D721Med (cell line): ENCODE results near the gene RPL36.

Experiments used
- DNase-seq: peaks from one replicate; pipeline ENCODE4 v3.0.0; 2011; ENCODE audit warnings: low spot score; ENCODE audit not compliant: insufficient read length
- FAIRE-seq: peaks from 2 replicates; lab custom pipeline; 2011; peaks lifted over from hg19 to GRCh38; lab: Jason Lieb, UNC
- TF ChIP-seq, protein P1 (sequence below): IDR thresholded peaks from 2 replicates; pipeline ENCODE4 v1.5.1; 2012; ENCODE audit warnings: mild to moderate bottlenecking, control low read depth; ENCODE audit not compliant: insufficient read depth; ENCODE audit errors: missing control alignments

Gene RPL36

DNA sequence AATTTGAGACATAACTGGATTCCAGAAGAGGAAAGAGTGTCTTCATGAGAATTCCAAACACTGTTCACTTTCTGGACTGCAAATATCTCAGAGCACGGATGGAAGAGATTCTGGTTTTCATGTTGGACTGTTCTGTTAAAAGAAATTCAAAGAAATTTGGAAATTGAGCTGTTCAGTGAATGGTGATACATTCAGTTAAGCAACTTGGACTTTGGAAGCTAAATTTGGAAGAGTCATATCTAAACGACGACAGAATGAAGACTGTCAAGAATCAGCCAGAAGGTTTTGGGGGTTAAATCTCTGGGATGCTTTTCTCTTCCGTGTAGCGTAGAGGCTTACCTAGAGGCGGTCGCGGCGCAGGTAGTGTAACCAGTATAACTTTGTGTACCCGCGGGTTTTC, 41.6 kb upstream of the RPL36 start:
- FAIRE-seq (no peak), DNase-seq (no peak)
- TF ChIP-seq, protein P1, sequence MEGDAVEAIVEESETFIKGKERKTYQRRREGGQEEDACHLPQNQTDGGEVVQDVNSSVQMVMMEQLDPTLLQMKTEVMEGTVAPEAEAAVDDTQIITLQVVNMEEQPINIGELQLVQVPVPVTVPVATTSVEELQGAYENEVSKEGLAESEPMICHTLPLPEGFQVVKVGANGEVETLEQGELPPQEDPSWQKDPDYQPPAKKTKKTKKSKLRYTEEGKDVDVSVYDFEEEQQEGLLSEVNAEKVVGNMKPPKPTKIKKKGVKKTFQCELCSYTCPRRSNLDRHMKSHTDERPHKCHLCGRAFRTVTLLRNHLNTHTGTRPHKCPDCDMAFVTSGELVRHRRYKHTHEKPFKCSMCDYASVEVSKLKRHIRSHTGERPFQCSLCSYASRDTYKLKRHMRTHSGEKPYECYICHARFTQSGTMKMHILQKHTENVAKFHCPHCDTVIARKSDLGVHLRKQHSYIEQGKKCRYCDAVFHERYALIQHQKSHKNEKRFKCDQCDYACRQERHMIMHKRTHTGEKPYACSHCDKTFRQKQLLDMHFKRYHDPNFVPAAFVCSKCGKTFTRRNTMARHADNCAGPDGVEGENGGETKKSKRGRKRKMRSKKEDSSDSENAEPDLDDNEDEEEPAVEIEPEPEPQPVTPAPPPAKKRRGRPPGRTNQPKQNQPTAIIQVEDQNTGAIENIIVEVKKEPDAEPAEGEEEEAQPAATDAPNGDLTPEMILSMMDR: no peak

DNA sequence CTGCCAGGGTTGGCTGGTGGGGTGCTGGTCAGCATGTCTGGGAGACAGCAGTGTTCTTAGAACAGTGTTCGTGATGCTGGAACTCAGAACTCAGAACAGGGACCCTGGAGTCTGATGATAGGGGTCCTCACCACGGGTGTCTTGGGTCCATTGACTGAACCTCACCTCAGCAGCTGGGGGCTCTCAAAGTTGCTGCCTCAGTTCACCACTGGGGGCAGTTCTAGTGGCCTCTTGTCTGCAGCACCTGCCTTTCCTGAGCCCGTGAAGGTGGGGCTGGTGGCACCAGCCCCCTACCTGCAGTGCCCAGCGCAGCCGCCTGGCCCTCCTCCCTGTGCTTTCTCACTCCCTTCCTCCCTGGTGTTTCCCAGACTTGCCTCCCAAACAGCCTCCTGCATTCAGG, 38.7 kb upstream of the RPL36 start:
- FAIRE-seq: no peak
- DNase-seq: no peak
- TF ChIP-seq, protein P1: no peak

DNA sequence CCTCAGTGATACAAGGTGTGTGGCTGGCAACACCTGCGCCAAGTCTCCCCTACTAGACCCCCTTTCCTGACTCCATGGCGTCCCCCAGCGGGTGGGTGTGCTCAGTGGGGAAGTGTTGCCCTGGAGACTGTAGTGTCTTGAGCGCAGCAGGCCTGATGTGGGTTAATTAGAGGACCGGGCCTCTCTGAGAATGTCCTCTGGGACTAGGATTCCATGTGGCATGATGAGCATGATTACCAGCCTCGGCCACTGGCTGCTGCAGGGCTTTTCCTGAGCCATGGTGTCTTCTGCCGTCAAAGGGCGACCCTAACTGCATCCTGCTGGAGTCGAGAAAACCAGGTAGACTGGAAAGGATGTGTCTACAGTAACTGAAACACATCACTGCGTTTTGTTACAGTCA, 37.8 kb upstream of the RPL36 start:
- DNase-seq: no peak
- TF ChIP-seq, protein P1: no peak
- no peak for FAIRE-seq

DNA sequence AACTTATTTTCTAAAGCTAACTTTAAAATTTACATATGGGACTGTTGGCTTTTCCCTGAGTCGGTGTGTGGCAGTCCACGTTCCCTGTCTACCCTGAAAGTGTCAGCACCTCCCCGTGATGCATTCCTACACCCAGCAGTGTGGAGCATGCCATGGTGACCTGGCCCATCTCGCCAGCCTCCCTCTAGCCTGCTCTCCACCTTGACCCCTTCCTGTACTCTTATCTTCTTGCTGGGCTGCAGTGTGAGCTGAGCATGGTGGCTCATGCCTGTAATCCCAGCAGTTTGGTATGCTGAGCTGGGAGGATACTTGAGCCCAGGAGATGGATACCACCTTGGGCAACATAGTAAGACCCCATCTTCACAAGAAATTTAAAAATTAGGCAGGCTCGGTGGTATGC, 35.2 kb upstream of the RPL36 start:
- FAIRE-seq (no peak), DNase-seq (no peak)
- TF ChIP-seq, protein P1: no peak

DNA sequence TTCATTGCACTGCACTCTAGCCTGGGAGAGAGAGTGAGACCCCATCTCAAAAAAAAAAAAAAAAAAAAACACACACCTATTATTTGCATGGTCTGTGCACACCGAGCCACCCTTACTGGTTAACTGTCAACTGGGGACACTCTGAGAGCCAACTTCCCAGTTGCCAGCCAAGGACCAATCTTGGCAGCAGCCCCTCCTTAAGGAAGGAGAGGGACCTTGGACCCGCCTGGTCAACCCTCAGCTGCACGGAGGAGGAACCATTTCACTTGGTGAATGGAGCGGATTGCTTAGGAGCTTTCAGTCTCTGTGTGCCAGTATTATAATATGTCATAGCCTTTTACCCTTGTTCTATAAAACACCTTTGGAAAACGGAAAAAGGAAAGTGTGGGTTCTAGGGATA, 34.7 kb upstream of the RPL36 start:
- TF ChIP-seq, protein P1: no peak
- FAIRE-seq (no peak), DNase-seq (no peak)

DNA sequence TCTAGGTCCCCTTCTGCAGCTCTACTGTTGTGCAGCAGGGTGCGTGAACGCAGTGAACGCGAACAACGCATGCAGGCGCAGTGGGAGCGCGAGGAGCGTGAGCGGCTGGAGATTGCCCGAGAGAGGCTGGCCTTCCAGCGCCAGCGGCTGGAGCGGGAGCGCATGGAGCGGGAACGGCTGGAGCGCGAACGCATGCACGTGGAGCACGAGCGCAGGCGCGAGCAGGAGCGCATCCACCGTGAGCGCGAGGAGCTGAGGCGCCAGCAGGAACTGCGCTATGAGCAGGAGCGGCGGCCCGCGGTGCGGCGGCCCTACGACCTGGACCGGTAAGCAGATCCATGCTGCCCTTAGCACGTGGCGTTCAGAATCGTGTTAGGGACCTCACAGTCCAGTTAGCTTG, 28.6 kb upstream of the RPL36 start:
- DNase-seq (no peak), FAIRE-seq (no peak)
- TF ChIP-seq, protein P1: no peak

DNA sequence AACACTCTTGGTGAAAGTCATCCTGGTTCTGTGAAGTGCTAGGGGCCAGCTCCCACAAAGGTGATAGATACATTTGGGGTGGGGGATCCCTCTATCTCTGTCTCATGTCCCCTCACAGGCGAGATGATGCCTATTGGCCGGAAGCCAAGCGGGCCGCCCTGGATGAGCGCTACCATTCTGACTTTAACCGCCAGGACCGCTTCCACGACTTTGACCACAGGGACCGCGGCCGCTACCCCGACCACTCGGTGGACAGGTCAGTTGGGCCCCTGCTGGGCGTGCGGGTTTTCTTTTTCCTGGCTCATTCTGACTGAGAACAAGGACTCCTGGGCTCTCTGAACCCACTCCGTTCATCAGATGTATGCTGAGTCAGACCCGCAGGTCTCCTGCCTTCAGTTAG, 26.2 kb upstream of the RPL36 start:
- DNase-seq (no peak), FAIRE-seq (no peak)
- TF ChIP-seq, protein P1: no peak
